Measurements from ENCODE around the gene EDEM2. TPM values are rescaled to one million over a fixed set of nuclear protein-coding genes. Genes with fewer than 3 reads are reported as not detected.
"Not testable (repeated sequence)": the region's sequence is repeated elsewhere in the genome, so short reads cannot be mapped to it uniquely, and the experiment has no call there.

Gene EDEM2
- total RNA-seq, 4 donors from 2014 or later: 13.7 to 31.0 (median 25.0) TPM

DNA sequence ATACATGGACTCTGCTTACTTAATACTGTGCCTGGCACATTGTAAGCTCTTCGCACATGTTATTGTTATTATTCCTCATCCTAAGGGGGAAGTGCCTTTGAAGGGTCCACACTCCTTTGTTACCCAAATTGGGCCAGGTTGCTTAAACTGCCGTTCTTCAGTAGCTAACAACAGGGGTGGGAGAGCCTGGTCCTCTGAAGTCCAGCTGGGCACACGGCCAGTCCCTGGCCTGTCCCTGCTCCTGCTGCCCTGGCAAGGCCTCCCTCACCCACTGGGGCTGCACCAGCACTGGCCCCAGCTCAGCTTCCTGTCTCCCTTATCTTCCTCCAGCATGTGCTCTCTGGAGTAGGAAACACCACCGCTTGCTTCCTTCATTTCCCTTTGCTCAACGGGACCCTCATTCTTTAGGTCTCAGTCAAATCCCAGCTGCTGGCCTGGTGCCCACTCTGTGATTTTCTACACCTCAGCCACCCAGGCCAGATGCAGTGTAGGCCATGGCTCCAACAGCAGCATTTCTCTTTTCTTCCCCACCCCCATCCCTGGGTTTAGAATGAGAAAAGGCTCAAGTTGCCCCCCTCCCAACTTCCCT, 19.2 kb upstream of the EDEM2 start:
- DNase-seq: peak; percentile 65 to 69
- TF ChIP-seq, protein P1, sequence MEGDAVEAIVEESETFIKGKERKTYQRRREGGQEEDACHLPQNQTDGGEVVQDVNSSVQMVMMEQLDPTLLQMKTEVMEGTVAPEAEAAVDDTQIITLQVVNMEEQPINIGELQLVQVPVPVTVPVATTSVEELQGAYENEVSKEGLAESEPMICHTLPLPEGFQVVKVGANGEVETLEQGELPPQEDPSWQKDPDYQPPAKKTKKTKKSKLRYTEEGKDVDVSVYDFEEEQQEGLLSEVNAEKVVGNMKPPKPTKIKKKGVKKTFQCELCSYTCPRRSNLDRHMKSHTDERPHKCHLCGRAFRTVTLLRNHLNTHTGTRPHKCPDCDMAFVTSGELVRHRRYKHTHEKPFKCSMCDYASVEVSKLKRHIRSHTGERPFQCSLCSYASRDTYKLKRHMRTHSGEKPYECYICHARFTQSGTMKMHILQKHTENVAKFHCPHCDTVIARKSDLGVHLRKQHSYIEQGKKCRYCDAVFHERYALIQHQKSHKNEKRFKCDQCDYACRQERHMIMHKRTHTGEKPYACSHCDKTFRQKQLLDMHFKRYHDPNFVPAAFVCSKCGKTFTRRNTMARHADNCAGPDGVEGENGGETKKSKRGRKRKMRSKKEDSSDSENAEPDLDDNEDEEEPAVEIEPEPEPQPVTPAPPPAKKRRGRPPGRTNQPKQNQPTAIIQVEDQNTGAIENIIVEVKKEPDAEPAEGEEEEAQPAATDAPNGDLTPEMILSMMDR (IDR thresholded peaks at IDR 0.05): no peak
- TF ChIP-seq POLR2A (IDR thresholded peaks at IDR 0.05): no peak
- no peaks in the 10 kb centered on the region for H3K27me3 ChIP-seq
- H3K9me3 ChIP-seq: no peaks in the 10 kb centered on the region
- WGBS, 2 donors: 30 to 32% methylated on average over 5 of the region's 5 CpGs
- H3K4me3 ChIP-seq (replicated peaks in 1 of 3): no peak overlapping the region
- intact Hi-C loops (cut with DNase I): no loop called here
- H3K27ac ChIP-seq: peak overlapping the region in 1 of 3 donors; percentile 32
- peaks cover 0 to 5% of the 10 kb centered on the region in 2 donors for H3K4me1 ChIP-seq
- H3K36me3 ChIP-seq: no peaks in the 10 kb centered on the region

DNA sequence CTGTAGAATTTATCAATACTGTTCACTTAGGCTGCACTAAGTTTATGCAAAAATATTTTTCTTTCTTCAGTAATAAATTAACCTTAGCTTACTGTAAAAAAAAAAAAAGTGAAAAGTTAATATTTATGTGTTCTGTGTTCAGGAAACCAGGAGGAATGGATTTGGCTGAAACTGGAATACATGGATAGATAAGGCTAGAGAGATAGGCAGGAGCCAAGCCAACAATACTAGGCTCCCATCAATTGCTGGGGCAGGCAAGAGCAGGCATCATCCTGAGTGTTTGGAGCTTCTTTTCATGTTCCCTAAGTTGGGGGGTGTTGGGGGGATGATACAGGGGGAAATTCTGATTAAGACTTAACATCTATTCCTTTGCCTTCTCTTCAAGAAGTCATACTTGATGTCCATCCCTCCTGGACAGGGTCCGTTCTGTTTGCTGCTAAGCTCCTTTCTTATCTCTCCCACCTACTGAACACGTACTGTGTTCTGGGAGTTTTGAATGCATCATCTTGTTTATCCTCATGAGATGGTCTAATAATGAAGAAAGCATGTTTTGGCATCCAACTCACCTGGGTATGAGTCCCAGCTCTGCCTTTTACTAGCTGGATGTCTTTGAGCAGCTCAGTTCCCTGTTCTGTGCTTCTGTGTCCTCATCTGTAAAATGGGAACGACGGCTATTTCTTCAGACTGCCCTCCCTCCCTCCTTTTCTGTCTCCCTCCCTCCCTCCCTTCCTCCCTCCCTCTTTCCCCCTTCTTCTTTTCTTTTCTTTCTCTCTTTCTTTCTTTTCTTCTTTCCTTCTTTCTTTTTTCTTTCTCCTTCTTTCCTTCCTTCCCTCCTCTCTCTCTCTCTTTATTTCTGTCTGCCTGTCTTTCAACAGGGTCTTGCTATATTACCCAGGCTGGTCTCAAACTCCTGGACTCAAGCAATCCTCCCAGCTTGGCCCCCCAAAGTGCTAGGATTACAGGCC, 18.4 kb upstream of the EDEM2 start:
- DNase-seq: no peak
- H3K36me3 ChIP-seq: no peaks in the 10 kb centered on the region
- H3K9me3 ChIP-seq: no peaks in the 10 kb centered on the region
- H3K4me1 ChIP-seq: peaks cover 0 to 5% of the 10 kb centered on the region in 2 donors
- 79 to 85% methylated on average over 4 of the region's 4 CpGs for WGBS, 2 donors
- no peak overlapping the region for H3K4me3 ChIP-seq (replicated peaks in 1 of 3)
- intact Hi-C loops (cut with DNase I): no loop called here
- TF ChIP-seq POLR2A (IDR thresholded peaks at IDR 0.05): no peak
- TF ChIP-seq, protein P1 (IDR thresholded peaks at IDR 0.05): no peak
- no peaks in the 10 kb centered on the region for H3K27me3 ChIP-seq
- peak overlapping the region in 1 of 3 donors; percentile 32 for H3K27ac ChIP-seq

DNA sequence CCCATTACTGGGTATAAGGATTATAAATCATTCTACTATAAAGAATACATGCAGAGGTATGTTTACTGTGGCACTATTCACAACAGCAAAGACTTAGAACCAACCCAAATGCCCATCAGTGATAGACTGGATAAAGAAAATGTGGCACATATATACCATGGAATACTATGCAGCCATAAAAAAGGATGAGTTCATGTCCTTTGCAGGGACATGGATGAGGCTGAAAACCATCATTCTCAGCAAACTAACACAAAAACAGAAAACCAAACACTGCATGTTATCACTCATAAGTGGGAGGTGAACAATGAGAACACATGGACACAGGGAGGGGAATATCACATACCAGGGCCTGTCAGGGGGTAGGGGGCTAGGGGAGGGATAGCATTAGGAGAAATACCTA, 17.4 kb upstream of the EDEM2 start:
- H3K27ac ChIP-seq; H3K36me3 ChIP-seq; H3K9me3 ChIP-seq; H3K4me3 ChIP-seq (replicated peaks in 1 of 3); H3K27me3 ChIP-seq; DNase-seq; H3K4me1 ChIP-seq; intact Hi-C loops (cut with DNase I): not testable (repeated sequence)

DNA sequence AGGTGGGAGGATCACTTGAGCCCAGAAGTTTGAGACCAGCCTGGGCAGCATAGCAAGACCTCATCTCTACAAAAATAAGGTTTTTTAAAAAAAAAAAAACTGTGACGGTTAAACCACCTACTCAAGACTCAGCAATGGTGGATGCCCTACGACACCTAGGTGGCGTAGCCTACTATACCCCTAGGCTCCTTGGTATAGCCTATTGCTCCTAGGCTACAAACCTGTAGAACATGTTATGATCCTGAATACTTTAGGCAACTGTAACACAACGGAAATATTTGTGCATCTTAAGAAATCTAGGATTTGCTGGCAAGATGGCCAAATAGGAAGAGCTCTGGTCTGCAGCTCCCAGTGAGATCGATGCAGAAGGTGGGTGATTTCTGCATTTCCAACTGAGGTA, 13.2 kb upstream of the EDEM2 start:
- 89 to 95% methylated on average over 5 of the region's 5 CpGs for WGBS, 2 donors
- H3K9me3 ChIP-seq; H3K4me3 ChIP-seq (replicated peaks in 1 of 3); H3K4me1 ChIP-seq; H3K36me3 ChIP-seq; intact Hi-C loops (cut with DNase I); H3K27me3 ChIP-seq; H3K27ac ChIP-seq; DNase-seq: not testable (repeated sequence)

DNA sequence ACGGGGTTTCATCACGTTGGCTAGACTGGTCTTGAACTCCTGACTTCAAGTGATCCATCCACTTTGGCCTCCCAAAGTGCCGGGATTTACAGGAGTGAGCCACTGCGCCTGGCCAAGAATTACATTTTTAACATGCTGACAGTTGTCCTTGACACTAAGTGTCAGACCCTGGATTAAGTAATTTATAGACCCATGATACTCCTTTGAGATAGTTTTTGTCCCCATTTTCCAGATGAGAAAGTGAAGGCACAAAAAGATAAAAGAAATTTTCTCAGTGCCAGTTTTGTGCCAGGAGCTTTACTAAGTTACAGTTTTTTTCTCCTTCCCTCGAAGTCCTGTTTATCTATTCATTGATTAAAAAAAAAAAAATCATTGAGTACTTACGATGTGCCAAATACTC, 9.8 kb upstream of the EDEM2 start:
- Histone ChIP-seq H3K4me3 (replicated peaks in 1 of 3) (no peak overlapping the region), H3K27ac (no peak overlapping the region), H3K4me1 (no peaks in the 10 kb centered on the region), H3K9me3 (no peaks in the 10 kb centered on the region), H3K27me3 (no peaks in the 10 kb centered on the region), H3K36me3 (no peaks in the 10 kb centered on the region)
- 88 to 92% methylated on average over 6 of the region's 6 CpGs for WGBS, 2 donors
- TF ChIP-seq, protein P1 (IDR thresholded peaks at IDR 0.05): no peak
- no peak for TF ChIP-seq POLR2A (IDR thresholded peaks at IDR 0.05)
- intact Hi-C loops (cut with DNase I): no loop called here
- no peak for DNase-seq

DNA sequence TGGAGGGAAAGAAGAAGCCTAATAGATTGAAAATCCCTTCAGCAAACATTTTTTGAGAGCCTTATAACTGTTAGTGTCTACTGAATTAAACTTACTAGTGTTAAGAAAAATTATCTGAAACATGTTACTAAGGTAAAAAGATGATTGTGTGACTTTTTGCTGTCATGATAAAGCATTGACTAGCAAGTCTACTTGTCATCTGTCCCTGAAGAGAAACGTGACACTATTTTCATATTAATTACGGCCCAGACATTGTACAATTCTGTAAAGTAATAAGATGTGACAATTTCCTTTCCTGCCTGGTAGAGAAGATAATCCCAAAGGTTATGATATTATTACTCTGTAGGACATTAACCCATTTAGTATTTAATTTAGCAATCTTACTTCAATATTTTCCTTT, 8.8 kb upstream of the EDEM2 start:
- Histone ChIP-seq H3K36me3 (no peaks in the 10 kb centered on the region), H3K27ac (no peak overlapping the region), H3K4me3 (replicated peaks in 1 of 3) (no peak overlapping the region), H3K27me3 (no peaks in the 10 kb centered on the region), H3K9me3 (no peaks in the 10 kb centered on the region), H3K4me1 (no peaks in the 10 kb centered on the region)
- intact Hi-C loops (cut with DNase I): no loop called here
- no peak for DNase-seq
- 83 to 86% methylated on average over 2 of the region's 2 CpGs for WGBS, 2 donors
- no peak for TF ChIP-seq POLR2A (IDR thresholded peaks at IDR 0.05)
- TF ChIP-seq, protein P1 (IDR thresholded peaks at IDR 0.05): no peak
